ENCODE measurements around the gene ZNF787. TPM values are rescaled to one million over a fixed set of nuclear protein-coding genes. Genes with fewer than 3 reads are reported as not detected.

The ZNF787 gene
- total and polyA plus RNA-seq, 2 of the 8 experiments (the other 6 are each of a cell fraction or from before 2014, with no cell fraction given), result 19.7 to 56.0 TPM

- Histone ChIP-seq H2BK12ac (ENCODE audit: low read depth, low read length) (no peak overlapping the region), H3K18ac (ENCODE audit: extremely low read depth, low read length) (no peak overlapping the region), H2BK5ac (ENCODE audit: low read depth, low read length) (no peak overlapping the region), H4K5ac (ENCODE audit: insufficient read length, low read depth, low read length) (no peak overlapping the region), H4K91ac (replicated peaks; ENCODE audit: insufficient read length, low read length) (no peak overlapping the region), H2BK15ac (ENCODE audit: low read length) (no peak overlapping the region), H4K8ac (ENCODE audit: extremely low read depth, insufficient read depth, low read length) (no peak overlapping the region), H2AK5ac (ENCODE audit: low read depth, low read length) (no peak overlapping the region), H3K23ac (ENCODE audit: insufficient read length) (no peak overlapping the region), H3K14ac (ENCODE audit: insufficient read length) (no peak overlapping the region), H3K4me2 (ENCODE audit: insufficient read depth in 1 of 2, low read depth in 2 of 2, low read length in 2 of 2) (no peak overlapping the region), H3K79me1 (ENCODE audit: low read depth, low read length) (no peaks in the 10 kb centered on the region), H2AFZ (ENCODE audit: low read length) (no peak overlapping the region), H3K9me3 (ENCODE audit: insufficient read depth in 2 of 2, low read depth in 1 of 2, low read length in 1 of 2) (no peaks in the 10 kb centered on the region), H2BK20ac (ENCODE audit: low read length) (no peak overlapping the region), H3K79me2 (ENCODE audit: control insufficient read depth in 1 of 2, insufficient read depth in 2 of 2, low read length in 2 of 2) (no peaks in the 10 kb centered on the region), H3K4me3 (ENCODE audit: extremely low read depth in 1 of 4, insufficient read depth in 2 of 4, low read depth in 3 of 4, low read length in 4 of 4) (no peak overlapping the region), H4K20me1 (replicated peaks in 1 of 2; ENCODE audit: control insufficient read depth in 1 of 2, insufficient read depth in 2 of 2, low read length in 2 of 2) (peaks cover 0 to 9% of the 10 kb centered on the region in 2 experiments), H3K27me3 (replicated peaks in 1 of 4; ENCODE audit: control insufficient read depth in 3 of 4, extremely low read depth in 1 of 4, insufficient read depth in 3 of 4, low read length in 3 of 4) (no peaks in the 10 kb centered on the region), H3K4me1 (replicated peaks in 1 of 4; ENCODE audit: control insufficient read depth in 3 of 4, insufficient read depth in 4 of 4, low read length in 3 of 4) (no peaks in the 10 kb centered on the region), H3K56ac (replicated peaks; ENCODE audit: insufficient read length, low read depth, low read length) (no peak overlapping the region), H3K27ac (ENCODE audit: low read depth, low read length) (no peak overlapping the region), H3K36me3 (ENCODE audit: control insufficient read depth in 2 of 4, insufficient read depth in 4 of 4, low read length in 3 of 4) (peaks cover 0 to 19% (median 4%) of the 10 kb centered on the region in 4 experiments; a peak in 4 of 8 replicates), H3K23me2 (ENCODE audit: low read depth, low read length) (peaks cover 7% of the 10 kb centered on the region; the same call in 1 of the 2 replicates), H3K4ac (replicated peaks; ENCODE audit: insufficient read length, low read depth, low read length) (no peak overlapping the region), H3K9ac (replicated peaks in 1 of 4; ENCODE audit: extremely low read depth in 1 of 4, low read depth in 3 of 4, low read length in 3 of 4) (no peak overlapping the region), H2BK120ac (replicated peaks; ENCODE audit: low read depth, low read length) (no peak overlapping the region)
- TF ChIP-seq SP2 (IDR thresholded peaks at IDR 0.05; ENCODE audit: low read length), result no peak
- ChIA-PET CTCF (ENCODE audit: partially characterized antibody) (interaction anchor here (0.8 to 2.0 kb wide), 7 partner anchors 10 to 148 kb away, joined by 3 to 8 read pairs (median 5); no protein-coding TSS in a partner anchor), POLR2A (ENCODE audit: partially characterized antibody) (interaction anchor here (0.9 to 1.5 kb wide), 5 partner anchors 15 to 81 kb away, joined by 3 to 5 read pairs (median 3); no protein-coding TSS in a partner anchor)
- no peak for FAIRE-seq
- 79% methylated on average over 11 of the region's 11 CpGs; no CpG with 5 or more reads in 1 of the 2 experiments for WGBS, 2 experiments (ENCODE audit: extremely low coverage in 1 of 2, insufficient coverage in 1 of 2, insufficient read length in 1 of 2, insufficient replicate concordance in 2 of 2, low coverage in 1 of 2, low lambda C conversion rate in 2 of 2, missing lambda C conversion rate in 1 of 2)
- no peak for DNase-seq (ENCODE audit: low read depth in 1 of 2, low spot score in 2 of 2)
Observed at GRCh38 chr19:56161534-56161933, 40.4 kb upstream of the ZNF787 start.

Measured in H1 (cell line).